NCI-H345 (cell line): Measurements from ENCODE around the gene COX4I1.

Experiments
- DNase-seq: peaks from one replicate; lab custom pipeline; 2025; lab: John Stamatoyannopoulos, UW

Gene COX4I1

GRCh38 chr16:85840801-85841200 is 41.3 kb downstream of the COX4I1 start:
- DNase-seq = no peak

DNA sequence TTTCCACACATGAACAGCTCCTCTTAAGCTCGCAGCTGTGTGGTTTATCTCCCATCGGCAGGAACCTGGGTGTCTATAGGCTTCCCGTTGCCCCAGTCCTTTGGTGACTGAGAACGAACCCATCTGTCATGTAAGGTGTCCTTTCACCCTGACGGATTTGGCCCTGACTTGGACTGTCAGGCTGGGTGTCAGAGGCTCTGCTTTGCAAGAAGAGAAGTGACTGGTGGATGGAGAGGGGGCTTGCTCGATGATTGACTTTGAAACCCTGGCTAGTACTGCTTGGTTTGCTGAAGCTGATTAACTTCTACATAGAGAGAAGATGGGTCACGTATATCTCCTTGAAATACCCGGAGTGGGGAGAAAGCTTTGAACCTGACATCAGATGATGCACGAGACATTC is 42.9 kb downstream of the COX4I1 start:
- no peak for DNase-seq

- DNase-seq = no peak
Measured at GRCh38 chr16:85842848-85843247, 43.4 kb downstream of the COX4I1 start.

GRCh38 chr16:85843471-85844168 is 44.1 kb downstream of the COX4I1 start:
- DNase-seq = no peak

DNA sequence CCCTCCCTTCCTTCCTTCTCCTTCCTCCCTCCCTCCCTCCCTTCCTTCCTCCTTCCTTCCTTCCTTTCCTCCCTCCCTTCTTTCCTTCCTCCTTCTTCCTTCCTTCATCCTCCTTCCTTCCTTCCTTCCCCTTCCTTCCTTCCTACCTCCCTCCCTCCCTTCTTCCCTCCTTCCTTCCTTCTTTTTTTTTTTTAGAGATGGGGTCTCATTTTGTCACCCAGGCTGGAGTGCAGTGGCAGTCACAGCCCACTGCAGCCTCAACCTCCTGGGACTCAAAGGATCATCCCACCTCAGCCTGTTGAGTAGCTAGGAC is 44.6 kb downstream of the COX4I1 start:
- no peak for DNase-seq

GRCh38 chr16:85844786-85845185 is 45.3 kb downstream of the COX4I1 start:
- DNase-seq = no peak

- DNase-seq = no peak
Measured at GRCh38 chr16:85845266-85845665, 45.8 kb downstream of the COX4I1 start.

GRCh38 chr16:85846461-85846860 is 47.0 kb downstream of the COX4I1 start:
- no peak for DNase-seq

DNA sequence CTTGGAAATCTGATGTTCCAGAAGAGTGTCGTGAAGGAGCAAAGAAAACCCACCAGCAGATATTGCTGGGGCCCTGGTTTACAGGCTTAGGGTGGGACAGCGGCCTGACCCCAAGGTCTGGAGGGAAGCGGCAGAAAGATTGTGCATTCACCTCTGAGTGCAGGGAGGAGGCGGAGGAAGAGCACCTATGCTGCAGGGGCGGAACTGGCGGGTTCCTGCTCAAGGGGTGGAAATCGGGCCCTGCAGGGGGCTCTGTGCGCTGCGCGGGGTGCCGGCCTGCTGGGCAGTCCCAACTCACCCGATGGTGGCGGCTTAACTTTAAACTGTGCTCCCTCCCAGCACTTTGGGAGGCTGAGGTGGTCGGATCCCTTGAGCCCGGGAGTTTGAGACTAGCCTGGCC is 47.5 kb downstream of the COX4I1 start:
- no peak for DNase-seq

DNA sequence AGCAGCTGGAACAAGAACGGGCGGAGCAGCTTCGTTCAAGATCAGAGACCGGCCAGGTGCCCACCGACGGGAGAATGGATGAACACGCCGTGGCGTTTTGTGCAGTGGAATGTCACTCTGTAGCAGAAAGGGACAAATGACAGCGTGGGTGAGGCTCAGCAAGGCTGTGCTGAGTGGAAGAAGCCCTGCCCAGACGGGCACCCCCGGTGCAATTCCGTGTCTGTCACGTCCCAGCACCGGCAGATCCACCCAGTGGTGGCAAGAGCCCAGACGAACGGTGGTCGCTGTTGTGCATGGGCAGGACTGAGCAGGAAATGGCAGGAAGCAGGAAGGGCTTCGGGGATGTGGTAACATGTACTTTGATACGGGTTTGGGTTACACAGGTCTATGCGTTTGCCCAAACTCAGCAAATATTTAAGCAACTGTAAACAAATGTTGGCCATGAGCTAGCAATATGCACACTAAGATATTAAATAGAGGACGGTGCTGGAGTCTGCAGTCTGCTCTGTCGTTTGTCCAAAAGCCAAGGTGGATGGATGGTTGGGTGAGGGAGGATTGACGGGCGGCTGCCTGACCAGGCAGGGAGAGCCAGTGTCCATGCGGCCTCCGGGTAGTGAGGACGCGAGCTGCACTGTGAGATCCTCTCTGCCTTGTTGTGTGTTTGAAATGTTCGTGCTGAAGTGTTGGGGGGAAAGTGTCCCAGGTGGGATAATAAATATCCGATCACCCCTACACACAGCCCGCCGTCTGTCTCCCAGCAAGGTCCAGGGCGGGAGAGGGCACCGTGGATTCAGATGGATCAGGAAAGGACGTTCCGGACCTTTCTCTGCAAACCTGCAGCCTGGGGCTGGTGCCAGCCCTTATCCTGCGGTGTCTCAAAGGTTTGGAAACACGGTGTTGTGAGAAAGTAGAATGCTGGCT is 48.4 kb downstream of the COX4I1 start:
- DNase-seq = no peak

DNA sequence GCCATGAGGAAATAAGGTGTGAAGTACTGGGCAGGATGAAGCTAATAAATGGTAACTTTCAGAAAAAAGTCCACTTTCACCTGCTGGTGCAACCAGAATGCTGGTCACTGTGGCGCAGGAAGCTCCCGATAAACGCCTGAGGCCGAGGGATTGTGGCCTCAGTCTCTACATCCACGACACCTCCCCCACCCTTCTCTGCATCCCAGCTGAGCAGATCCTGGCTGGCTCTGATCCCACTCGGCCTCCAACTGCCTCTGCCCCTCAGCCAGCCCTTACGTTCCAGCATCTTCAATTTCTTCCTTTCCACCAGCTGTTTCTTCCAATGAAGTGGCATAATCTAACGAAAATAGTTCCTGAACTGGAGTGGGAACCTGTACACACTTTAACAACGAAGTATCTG is 49.5 kb downstream of the COX4I1 start:
- DNase-seq = no peak

- no peak for DNase-seq
Measured at GRCh38 chr16:85849388-85849787, 49.9 kb downstream of the COX4I1 start.

GRCh38 chr16:85850344-85850880 is 50.9 kb downstream of the COX4I1 start:
- DNase-seq = no peak

DNA sequence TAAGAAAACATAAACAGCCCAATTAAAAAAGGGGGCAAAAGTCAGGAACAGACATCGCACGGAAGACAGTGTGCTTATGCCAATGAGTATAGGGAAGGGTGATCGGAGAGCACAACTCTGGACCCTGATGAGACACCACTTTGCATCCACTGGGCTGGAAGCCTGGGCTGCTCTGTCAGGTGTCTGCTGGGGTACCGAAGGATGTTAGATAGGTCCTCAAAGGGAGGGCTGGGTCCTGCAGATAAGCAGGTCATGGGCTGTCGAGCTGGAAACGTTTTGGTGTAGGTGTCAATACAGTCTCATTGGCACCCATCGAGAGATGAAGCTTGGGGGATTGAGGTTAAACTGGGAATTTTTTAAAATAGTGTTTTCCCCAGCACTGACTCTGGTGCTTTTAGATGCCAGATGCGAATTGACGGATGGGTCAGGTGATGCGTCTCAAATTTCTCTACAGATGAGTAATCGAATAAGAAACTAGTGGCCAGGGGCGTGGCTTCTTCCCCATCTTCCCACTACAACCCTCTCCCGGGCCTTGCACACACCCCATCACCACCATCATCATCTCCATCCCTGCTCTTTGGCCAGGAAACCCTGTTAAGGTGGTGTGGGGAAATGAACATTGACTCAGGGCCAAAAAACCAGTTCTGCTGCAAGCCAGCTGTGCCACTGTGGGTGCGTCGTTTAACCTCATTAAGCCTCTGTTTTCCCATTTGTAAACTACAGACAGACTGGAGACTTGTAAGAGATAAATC is 51.7 kb downstream of the COX4I1 start:
- DNase-seq = no peak

GRCh38 chr16:85853547-85854545 is 54.4 kb downstream of the COX4I1 start:
- no peak for DNase-seq

DNA sequence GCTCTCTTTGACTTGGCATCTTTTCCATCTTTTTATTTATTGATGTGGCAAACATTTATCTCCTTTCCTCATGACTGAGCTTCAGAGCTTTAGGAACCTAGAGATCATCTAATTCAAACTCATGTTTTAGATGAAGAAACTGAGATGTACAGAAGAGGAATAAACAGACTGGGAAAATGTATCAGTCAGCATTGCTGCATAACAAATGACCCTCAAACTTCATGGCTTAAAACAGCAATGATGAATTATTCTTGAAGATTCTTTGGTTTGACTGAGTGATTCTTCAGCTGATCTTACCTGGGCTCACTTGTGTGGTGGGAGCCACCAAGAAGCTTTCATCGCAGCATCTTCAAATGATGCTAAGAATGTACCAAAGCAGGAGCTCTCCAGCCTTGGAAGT is 55.4 kb downstream of the COX4I1 start:
- DNase-seq = no peak

DNA sequence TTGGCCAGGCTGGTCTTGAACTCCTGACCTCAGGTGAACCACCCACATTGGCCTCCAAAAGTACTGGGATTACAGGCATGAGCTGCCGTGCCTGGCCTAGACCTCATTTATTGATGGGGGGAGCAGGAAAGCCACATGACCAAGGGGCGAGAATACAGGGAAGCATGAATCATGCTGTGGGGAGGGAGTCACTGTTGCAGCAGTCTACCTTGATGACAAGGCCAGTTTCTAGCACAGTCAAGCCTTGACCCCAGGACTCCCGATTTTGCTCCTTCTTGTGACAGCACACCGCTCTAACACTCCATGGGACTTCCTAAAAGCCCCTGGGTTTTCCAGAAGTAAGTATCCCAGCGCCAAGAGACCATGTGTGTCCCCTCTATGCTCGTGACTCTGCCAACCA is 56.6 kb downstream of the COX4I1 start:
- no peak for DNase-seq

DNA sequence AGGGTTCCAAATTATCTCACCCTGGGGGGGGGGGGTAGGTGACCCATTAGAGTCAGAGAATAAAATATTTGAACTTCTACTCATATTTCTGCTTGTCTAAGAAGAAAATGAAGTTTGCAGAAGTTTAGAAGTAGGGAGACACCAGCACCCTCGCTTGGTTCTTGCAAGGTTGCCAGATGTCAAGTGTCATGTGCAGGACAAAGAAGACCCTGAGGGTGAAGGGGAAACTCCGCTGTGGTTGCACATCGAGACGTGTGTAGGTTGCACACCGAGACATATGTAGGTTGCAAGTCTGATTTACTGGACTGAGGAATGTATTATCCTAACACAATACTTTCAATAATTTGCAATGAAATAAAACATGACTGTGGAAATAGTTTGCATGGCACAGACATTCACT is 57.1 kb downstream of the COX4I1 start:
- no peak for DNase-seq
